HG02884 (cell line): Measurements from ENCODE around the gene ZNF593OS.

Source experiments
- ATAC-seq: cut with Tn5 transposase; IDR thresholded peaks from one replicate; pipeline ENCODE4 v1.9.1; 2021; ENCODE audit warnings: mild to moderate bottlenecking, moderate library complexity; ENCODE audit not compliant: unreplicated experiment

The ZNF593OS gene

DNA sequence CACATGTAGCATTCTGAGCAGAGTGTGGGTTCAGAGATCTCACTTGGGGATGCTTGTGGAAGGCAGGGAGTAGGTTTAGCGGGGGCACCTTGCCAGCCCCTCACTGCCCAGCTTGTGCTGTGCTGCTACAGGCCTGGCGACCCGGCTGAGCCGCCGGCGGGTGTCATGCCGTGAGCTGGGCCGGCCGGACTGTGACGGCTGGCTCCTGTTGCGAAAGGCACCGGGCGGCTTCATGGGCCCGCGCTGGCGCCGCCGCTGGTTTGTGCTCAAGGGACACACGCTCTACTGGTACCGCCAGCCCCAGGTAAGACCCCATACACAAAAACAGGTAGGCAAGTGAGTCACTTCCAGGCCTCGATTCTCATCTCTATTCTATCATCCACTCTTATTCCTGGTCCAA is 13.3 kb upstream of the ZNF593OS start:
- no peak for ATAC-seq

DNA sequence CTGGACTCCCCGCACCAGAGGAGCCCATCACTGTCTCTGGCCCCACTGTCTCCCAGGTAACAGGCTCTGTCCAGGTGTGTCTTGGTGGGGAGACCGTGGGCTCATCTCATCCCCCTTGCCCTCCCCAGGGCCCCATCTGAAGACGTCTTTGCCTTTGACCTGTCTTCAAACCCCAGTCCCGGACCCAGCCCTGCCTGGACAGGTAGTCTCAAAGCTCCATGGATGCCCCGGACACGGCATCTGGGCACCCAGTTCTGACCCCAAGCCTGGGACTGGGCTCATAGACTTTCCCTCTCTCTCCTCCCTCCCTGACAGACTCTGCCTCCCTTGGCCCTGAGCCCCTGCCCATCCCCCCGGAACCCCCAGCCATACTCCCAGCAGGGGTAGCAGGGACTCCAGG is 12.5 kb upstream of the ZNF593OS start:
- ATAC-seq, result no peak

DNA sequence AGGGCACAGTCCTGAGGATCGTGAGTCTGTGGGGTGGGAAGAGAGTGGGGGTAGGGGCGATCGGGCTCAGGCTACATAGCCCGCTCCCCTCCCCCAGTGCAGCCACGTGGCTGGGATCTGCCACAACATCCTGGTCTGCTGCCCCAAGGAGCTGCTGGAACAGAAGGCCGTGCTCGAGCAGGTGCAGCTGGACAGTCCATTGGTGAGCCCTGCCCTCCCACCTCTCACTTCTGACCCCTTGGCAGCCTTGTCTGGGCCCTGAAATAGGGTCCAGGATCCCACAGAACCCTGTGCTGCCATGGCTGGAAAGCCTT is 10.7 kb upstream of the ZNF593OS start:
- no peak for ATAC-seq

DNA sequence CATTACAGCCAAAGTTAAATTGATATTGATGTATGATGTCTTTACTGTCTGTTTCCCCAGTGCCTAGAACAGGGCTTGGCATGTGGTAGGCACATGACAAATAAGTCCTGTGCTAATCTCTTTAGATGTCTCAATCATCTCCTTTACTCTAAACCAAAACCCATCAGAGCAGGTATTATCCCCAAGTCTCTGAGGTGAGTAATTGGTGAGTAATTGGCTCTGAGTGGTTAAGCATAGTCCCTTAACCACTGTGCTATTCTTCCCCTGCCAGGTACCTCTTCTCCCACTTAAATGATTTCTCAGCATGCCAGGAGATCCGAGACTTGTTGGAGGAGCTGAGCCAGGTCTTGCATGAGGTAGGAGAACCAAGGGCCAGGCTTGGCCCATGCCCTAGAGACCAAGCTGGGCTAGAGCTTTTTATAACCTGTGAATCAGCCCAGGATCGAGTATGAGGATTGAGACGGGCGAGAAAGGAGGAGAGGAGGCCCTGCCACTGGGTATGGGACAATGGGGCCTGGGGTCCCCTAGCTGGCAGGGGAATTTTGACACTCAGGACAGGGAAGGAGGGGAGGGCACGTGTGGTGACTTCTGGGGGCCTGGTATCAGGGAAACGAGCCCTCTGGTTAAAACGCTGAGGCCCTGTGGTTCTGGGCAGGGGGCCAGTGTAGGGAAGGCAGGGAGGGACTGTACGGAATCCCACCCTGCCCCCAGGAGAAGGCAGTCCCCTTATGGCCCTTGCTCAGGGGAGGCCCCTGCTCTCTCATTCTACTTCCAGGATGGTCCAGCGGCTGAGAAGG is 10.2 kb upstream of the ZNF593OS start:
- no peak for ATAC-seq

DNA sequence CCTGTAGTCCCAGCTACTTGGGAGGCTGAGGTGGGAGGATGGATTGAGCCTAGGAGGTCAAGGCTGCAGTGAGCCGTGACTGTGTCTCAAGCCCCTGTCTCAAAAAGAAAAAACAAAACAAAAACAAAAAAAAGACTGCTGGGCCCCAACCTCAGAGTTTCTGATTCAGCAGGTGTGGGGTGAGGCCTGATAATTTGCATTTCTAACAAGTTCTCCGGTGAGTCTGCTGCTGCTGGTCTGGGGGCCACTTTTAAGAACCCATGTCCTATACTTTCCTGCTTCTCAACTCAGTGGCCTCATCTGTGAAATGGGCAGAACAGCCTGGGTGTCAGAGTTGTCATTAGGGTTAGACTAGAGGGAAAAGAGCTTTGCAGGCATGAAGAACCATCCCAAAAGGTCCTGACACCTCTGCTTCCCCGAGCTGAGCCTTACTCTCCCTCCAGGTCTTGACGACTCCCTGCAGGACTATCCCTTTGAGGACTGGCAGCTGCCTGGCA is 8.4 kb upstream of the ZNF593OS start:
- no peak for ATAC-seq

DNA sequence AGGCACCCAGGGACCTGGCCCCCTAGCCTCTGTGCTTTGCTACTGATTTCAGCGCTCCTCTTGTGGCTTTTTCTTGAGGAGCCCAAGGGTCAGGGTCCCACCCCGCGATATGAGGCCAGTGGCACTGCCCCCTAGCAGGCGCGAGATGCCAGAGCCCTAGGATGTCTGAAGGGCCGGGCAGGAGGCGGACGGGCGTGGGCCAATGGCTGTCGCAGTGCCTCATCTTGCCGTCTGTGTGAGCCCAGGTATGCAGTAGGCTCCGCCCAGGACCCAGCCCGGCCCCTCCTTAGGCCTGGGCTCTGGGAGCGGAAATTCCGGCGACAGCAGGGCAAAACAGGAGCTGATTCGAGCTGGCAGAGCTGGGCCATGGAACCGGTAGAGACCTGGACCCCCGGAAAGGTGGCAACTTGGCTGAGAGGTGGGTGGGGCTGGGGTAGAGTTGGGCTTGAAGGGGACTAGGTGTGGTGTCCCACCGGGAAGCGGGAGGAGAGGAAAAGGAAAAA is 5.6 kb upstream of the ZNF593OS start, which contains the start of gene CNKSR1:
CNKSR1 (plus strand) TSS at position 310 of the 503 bp plus-strand sequence; CDS start at position 367, 57 bp downstream.
- ATAC-seq, result no peak

DNA sequence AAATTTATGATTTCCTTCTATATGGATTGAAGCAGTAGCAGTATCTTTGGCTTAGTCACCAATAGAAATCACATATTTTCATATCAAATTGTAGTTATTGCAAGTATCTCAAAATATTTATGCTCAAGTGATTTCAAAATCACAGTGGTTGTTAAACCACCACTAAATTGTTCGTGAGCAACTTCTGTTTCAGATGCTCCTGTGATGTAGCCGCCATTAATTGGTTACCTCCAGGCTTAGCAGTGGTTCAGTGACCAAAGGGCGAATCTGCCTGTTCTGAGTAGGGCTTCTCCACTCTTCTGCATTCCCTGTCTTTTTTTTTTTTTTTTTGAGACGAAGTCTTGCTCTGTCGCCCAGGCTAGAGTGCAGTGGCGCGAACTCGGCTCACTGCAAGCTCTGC is 3.7 kb upstream of the ZNF593OS start:
- no peak for ATAC-seq

DNA sequence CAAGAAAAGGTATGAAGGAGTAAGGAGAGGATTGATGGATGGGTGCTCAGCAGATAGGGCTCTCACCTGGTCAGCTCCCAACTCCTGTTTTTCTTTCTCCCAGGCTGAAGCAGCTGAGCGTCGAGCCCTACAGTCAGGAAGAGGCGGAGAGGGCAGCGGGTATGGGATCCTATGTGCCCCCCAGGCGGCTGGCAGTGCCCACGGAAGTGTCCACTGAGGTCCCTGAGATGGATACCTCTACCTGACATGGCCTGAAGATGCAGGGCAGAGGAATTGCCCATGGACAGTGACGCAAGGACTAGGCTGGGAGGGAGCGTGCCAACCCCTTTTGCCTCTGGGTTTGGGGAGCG is 1.2 kb downstream of the ZNF593OS start:
- no peak for ATAC-seq

DNA sequence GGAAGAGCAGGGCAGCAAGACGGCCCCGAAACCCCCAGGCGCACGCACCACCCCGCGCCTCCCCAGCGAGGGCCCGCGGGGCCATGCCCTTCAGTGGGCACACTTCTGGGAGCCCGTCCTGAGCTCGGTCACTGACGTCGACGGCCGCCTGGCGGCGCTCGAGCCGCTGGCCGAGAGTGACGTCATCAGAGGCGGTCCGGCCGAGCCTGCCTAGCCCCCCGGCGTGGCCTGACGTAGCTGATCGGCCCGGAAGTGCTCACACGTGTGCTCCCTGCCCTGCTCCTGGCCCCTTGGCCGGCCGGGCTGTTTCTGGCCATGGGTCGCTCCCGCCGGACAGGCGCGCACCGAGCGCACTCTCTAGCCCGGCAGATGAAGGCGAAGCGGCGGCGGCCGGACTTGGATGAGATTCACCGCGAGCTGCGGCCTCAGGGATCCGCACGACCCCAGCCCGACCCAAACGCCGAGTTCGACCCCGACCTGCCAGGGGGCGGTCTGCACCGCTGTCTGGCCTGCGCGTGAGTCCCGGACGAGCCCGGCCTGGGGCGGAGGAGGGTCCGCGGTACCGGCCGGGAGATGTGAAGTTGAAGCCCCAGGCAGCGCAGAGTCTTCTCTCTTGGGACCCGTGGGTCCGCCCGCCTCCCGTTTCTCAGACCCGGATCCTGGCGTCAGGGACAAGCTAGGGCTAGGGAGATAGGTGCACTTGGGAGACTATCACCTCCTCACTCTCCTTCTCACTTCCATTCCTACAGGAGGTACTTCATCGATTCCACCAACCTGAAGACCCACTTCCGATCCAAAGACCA is 1.8 kb downstream of the ZNF593OS start, which contains the start of gene ZNF593:
ZNF593 (plus strand) TSS at position 240 of the 803 bp plus-strand sequence; CDS start at position 316, 76 bp downstream.
- peak; percentile 84 for ATAC-seq

DNA sequence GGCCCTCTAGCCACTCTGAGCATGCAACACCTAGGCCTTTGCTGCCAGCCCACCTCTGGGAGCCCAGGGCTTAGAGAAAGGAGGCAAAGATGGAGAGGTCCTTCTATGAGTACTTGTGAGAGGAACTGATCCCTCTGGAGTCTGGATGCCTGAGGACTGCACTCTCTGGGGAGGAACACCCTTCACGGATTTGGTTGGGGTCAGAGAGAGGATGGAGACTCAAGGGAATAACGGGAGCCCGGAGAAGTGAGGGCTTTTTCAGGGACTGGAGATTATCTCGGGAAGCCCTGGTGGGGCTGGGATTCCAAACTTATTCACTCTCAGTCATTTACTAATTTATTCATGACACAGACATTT is 2.5 kb downstream of the ZNF593OS start:
- no peak for ATAC-seq

DNA sequence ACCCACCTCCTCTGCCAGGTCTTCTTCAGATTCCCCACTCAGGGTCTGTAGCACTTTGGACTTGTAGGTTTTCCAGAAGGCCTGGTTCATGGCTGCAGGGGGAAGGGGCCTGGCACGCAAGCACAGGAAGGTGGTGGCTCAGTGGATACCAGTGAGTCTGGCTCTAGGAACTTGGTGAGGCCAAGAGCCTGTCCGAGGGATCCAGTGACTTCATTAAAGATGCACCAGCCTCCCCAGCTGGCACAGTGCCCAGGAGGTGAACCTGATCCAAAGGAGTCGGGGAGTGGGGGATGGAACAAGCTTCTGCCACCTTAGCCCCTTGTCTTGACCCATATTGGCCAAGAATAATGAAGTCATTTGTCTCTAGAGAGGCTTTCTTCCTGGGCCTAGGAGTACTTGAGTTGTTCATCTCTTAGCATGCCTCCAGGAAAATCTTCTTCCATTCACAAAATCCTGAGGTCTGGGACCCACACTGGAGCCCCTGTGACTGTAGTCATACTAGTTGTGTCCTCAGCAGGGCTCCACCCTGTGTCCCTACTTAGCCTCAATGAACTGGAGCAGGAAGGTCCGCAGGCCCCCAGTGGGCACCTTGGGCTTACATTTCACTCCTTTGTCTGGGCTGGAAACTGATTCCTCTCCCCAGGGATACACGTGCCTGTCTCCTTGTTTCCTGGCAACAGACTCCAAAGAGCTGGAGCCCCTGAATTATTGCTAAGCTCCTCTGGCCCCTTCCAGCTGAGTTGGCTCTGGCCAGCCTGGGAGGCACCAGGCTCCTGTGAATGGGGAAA is 3.0 kb downstream of the ZNF593OS start, which contains the start of gene C1orf232:
C1orf232 (minus strand) TSS at position 554 of the 788 bp plus-strand sequence; CDS start at position 90, 464 bp downstream.
- no peak for ATAC-seq

DNA sequence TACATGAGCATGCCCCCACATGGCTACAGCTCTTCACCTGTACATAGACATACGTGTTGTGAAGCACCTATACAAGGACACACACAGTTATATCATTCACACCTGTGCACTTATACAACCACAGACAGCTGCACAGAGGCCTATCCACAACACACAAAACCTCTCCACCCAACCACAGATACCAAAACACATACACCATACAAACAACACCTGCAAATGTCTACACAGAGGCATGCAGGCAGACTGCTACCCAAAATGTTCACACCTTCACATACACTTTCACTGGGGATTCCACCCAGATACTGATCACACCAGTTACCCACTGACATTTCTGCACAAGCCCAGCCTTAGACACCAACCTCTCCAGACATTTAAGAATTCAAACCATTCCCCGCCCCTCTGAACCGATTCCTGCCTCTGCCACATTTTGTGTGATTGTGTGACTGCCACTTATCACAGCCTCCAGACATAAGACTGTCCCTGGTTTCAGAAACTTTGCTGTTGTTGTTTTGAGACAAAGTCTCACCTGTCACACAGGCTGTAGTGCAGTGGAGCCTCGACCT is 4.8 kb downstream of the ZNF593OS start:
- no peak for ATAC-seq

DNA sequence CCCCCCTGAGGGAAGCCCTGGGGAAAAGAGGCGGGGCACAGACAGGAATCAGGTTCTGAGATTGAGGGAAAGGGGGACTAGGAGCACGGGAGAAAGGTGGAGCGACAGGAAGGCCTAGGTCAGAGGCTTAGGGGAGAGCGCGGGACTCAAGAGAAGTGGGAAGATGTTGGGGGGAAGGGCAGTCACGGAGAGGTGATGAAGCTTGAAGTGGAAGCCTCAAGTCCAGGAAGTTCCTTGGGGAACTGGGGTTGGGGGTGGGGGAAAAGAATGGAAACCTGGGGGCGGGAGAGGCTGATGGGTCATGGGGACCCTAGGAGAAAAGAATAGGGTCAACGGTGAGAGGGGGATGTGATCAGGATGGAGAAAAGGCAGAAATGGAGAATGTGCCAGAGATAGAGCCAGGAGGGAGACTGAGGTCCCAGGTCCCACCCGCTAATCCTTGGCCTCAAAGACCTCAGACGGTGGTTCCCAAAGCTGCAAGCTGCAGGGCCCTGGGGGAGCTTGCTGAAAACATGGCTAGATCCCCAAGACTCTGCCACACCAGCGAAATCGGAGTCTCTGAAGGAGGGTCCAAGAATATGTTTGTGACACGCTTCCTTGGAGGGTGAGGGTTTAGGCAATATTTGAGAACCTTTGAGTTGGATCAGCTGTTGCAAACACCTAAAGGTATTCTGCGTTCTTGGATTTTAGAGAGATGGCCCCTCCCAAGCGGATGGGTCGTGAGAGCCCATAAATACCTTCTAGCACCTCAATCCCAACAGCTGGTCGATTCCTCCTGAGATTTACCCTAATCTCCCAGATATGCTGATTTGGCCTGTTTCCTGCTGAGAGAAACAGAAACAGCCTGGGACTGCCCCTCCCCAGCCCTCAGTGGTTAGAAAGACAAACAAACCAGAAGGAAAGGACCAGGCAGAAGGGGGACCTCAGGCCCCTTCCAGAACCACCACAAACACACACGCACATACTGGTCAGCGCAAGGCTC is 6.5 kb downstream of the ZNF593OS start:
- ATAC-seq, result no peak

DNA sequence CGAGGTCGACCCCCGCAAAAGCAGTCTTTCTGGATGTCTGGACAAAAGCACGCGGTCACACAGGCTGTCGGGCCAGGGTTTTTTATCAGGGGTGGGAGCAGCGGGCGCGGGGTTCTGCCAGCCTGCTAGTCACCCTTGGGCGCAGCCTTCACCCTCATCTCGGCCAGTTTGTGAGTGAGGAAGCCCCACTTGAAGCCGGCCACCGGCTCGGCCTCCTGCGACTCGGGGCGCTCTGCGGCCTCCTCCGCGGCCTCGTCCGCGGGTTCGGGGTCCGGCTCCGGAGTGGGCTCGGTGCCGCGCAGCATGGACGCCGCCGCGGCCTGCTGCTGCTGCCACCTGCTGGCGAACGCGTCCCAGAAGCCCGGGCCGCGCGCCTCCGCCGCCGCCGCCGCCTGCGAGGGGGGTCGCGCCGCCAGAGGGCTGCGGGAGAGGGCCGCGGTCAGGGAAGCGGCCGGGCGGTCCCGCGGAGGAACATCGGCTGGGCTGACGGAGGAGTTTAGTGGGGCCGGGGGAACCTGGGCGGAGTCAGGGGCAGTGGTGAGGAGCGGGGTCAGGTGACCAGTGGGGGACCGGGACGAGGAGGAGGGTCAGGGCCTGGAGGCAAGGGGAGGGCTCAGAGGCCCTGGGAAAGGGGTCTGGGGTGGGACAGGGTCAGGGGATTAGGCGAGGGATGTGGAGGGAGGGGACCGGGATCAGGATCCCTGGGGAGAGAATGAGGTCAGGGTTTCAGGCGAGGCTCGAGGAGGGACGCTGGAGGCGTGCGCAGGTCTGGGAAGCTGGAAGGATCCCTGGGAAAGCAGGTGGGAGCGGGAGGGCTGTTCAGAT is 7.4 kb downstream of the ZNF593OS start:
- ATAC-seq, result no peak

DNA sequence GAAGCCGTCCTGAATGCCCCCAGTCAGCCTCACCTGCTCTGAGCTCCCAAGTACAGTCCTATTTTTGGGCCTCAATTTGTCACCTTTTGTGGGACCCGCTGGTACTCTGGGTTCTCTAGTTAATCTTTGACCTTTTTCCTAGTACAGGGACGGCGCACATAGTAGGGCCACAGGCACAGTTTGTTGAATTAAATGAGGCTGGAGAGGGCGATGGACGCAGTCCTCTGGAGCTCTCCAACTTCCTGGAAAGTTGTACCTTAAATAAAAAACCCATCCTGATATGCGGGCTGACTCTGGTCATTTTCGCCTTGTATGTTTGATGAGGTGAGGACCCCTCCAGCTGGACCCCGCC is 8.0 kb downstream of the ZNF593OS start:
- no peak for ATAC-seq

DNA sequence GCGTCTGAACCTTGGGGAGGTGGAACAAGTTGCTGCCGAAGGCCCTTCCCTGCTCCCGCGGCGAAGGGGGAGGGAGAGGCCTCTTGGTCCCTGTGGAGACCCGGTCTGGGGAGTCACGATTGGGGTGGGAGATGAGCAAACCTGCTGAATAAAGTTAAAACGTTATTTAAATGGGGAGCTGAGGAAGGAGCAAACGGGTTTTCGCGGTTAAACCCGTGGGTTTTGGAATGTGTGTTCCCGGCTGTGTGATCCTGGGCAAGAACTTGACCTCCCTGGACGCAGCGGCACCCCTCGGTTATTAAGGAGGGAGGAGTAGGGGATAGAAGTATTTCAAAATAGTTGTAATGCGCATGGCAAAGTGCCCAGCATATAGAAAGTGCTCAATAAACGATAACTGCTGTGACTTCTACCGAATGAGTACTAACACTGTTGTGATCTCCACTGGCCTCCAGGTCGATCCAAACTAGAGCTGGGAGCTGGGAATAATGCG is 9.4 kb downstream of the ZNF593OS start:
- no peak for ATAC-seq

DNA sequence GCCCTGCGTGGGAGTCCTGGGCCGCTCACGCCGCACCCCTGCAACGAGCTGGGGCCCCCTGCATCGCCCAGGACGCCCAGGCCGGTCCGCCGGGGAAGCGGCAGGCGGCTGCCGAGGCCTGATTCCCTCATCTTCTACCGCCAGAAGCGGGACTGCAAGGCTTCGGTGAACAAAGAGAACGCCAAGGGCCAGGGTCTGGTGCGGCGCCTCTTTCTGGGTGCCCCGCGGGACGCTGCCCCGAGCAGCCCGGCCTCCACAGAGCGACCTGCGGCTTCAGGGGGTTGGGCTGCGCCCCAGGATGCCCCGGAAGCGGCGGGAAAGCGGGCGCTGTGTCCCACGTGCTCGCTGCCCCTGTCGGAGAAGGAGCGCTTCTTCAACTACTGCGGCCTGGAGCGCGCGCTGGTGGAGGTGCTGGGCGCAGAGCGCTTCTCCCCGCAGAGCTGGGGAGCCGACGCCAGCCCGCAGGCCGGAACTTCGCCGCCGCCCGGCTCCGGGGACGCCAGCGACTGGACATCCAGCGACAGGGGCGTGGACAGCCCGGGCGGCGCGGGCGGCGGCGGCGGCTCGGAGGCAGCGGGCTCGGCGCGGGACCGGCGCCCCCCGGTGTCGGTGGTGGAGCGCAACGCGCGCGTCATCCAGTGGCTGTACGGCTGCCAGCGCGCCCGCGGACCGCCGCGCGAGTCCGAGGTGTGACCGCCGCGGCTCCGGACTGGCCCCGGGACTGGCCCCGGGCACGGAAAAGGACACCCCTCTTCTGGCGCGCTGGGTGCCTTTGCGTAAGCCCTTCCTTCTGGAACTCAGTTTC is 10.0 kb downstream of the ZNF593OS start:
- no peak for ATAC-seq
